Spleen (tissue), 7 donors: Measurements from ENCODE around the gene RAB5B.

Experiments
- POLR2A ChIP-seq, 3 donors: fragments of 450-650 bp; IDR thresholded peaks; one replicate each; pipeline ENCODE4 v1.5.1; 2017; ENCODE audit warnings: antibody characterized with exemption in 3 of 3, mild to moderate bottlenecking in 1 of 3
- TF ChIP-seq, protein P1 (sequence below), 11 experiments: fragments of 200-600 bp in 7 of 11; fragments of 450-650 bp in 4 of 11; sonication (generic) in 4 of 11; IDR thresholded peaks in 8 of 11; conservative IDR thresholded peaks in 3 of 11; 1 replicate in 7 of 11; 2 replicates in 4 of 11; pipeline versions ENCODE4 v1.4.0 to v1.8.0; 2016 to 2021; ENCODE audit warnings: antibody characterized with exemption in 11 of 11, inconsistent platforms in 4 of 11, mild to moderate bottlenecking in 1 of 11
- donor health status: DM: no; HTN: no; CAD: no; lungs with moderate emphysema.
- donor health status: DM: no; HTN: no; CAD: no.
- donor health status: DM: no; HTN: no; CAD: no.

DNA sequence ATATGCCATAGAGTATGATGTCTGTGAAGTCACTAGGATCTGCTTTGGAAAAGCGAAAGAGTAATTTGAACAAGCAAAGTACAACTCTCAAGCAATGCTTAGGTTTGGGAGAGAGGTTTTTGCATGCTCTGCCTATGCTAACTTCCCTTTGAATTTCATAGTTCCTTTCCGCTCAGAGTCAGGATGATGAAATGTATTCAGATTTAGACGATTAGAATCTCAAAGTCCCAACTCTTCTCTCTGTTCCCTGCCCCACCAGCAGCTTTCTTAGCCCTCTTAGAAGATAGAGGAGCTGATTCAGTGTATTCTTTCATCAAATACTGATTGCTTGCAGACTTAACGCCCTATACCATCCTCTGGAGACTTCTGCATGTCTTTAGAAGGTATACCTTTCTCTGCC is 11.5 kb downstream of the RAB5B start:
- TF ChIP-seq, protein P1, sequence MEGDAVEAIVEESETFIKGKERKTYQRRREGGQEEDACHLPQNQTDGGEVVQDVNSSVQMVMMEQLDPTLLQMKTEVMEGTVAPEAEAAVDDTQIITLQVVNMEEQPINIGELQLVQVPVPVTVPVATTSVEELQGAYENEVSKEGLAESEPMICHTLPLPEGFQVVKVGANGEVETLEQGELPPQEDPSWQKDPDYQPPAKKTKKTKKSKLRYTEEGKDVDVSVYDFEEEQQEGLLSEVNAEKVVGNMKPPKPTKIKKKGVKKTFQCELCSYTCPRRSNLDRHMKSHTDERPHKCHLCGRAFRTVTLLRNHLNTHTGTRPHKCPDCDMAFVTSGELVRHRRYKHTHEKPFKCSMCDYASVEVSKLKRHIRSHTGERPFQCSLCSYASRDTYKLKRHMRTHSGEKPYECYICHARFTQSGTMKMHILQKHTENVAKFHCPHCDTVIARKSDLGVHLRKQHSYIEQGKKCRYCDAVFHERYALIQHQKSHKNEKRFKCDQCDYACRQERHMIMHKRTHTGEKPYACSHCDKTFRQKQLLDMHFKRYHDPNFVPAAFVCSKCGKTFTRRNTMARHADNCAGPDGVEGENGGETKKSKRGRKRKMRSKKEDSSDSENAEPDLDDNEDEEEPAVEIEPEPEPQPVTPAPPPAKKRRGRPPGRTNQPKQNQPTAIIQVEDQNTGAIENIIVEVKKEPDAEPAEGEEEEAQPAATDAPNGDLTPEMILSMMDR (IDR thresholded peaks at IDR 0.05 in 8 of 11, conservative IDR thresholded peaks at IDR 0.05 in 3 of 11) = no peak
- TF ChIP-seq POLR2A (IDR thresholded peaks at IDR 0.05) = no peak
